Measurements from ENCODE around the gene CXCR5.

Gene CXCR5

GRCh38 chr11:118899706-118900360, 16.1 kb downstream of the CXCR5 start:
- no peak for DNase-seq

GRCh38 chr11:118900535-118901384, 17.1 kb downstream of the CXCR5 start:
- DNase-seq, result no peak

- no peak for DNase-seq
Observed at GRCh38 chr11:118901494-118902335, 18.0 kb downstream of the CXCR5 start.

DNA sequence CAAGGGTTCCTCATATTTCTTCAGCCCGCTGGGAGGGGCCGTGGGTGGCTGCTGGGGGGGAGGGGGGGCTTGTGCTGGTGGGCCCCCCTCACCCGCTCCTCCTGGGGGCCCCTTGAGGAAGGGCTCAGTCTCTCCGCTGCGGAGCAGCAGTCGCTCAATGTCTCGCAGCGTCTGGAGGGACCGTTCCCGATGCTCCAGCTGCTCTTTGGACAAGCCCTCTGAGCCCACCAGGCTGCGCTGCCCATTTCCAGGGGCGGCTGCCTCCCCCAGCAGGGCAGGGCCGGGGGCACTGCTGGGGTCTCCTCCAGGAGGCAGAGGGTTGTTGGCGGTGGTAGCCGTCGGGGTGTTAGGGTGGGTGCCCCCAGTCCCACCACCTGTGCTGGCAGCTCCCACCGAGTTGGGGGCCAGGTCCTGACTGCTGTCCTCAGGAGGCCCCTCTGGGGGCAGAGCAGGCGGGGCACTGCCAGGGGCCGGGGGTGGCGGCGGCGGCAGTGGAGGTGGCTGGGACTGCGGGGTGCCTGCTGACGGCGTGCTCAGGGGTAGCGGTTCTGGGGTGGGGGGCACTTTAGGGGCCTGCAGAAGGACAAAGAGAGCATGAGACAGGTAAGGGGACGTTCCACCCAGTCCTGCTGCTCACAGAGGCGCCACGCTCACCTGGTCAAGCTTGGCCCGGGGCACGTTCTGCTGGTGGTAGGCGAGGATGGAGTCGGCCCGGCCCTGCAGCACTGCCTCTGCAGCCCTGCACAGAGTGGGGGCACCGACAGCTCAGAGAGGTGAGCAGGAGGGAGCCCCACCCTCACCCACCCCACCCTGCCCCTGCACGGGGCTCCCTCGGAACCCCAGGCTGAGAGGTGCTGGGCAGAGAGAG, 18.9 kb downstream of the CXCR5 start:
- DNase-seq, result no peak

- DNase-seq, result no peak
Observed at GRCh38 chr11:118903204-118904015, 19.7 kb downstream of the CXCR5 start.

- DNase-seq, result peak; percentile 90
Observed at GRCh38 chr11:118907051-118908042, 23.7 kb downstream of the CXCR5 start.

- DNase-seq, result no peak
Observed at GRCh38 chr11:118908264-118908663, 24.6 kb downstream of the CXCR5 start.

GRCh38 chr11:118908901-118909618, 25.4 kb downstream of the CXCR5 start:
- DNase-seq, result peak; percentile 62

- DNase-seq, result no peak
Observed at GRCh38 chr11:118909619-118910308, 26.1 kb downstream of the CXCR5 start.

- peak; percentile 71 for DNase-seq
Observed at GRCh38 chr11:118910309-118911112, 26.8 kb downstream of the CXCR5 start.

DNA sequence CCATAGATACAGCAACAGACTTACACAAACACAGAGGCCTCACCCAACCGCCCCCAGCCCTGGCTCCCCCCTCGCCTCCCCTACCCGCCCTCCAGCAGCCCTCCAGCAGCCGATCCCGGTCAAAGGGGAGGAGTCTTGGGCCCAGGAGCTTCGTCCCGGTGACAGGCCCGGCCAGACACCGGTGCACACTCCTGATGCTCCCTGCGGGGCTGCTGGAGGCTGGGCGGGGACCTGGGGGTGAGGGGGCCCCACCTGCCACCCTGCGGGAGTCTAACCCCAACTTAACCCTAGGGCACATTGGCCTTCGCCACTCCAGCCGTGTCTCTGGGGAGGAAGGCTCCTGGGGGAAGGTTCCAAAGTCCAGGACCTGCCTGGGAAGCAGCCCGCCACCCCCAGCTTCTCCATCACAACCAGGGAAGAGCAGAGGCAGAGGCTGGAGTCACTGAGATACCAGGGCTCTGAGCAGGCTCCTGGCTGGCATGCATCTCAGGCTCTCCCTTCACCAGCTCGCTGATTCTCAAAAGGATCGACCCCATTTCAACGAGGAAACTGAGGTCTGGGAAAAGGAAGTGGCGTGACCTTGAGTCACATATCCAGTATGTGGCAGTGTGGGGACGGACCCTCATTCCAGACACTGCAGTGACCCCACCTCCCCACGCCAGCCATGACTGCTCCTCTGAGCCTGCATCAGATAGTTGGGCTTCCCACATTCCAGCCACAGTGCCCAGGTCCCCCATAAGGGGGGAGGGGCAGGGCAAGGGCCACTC, 27.6 kb downstream of the CXCR5 start:
- DNase-seq, result no peak

DNA sequence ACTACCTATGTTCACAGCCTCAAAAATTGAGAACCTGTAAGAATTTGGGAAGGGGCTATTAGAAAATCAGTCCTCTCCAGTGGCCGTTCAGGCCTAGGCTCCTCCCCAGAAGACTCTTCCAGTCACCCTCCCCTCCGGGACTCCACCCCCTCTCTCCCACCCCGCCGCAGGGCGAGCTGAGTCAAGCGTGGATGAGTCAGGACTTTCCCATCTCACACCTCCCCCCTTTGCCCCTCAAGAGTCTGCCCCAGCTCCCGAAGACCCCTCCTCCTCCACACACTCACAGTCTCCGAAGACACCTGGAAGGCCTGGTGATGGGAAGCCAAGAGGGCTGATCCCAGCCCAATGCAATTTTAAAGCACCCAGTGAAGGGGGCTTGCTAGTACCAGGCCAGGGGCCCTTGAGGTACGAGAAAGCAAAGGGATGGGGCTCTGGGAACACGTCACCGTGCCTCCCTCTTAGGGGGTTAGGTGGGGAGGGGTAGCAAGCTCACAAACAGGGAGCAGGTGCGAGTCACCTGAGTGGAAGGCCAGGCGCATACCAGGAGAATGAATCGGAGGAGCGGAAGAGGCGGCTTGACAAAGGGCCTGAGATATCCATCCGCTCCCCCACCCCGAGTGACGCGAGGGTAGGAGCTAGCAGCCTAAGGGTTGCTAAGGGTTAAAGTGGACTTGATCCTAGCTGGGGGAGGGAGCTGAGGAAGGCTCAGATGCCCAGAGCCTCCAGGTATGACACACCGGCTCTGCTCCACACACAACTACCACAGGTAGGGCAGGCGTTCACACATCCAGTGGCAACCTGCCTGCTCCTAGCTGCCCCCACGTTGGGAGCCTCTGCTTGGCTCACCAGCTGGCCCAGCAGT, 28.4 kb downstream of the CXCR5 start:
- DNase-seq, result no peak

- DNase-seq, result no peak
Observed at GRCh38 chr11:118912742-118913410, 29.2 kb downstream of the CXCR5 start.

DNA sequence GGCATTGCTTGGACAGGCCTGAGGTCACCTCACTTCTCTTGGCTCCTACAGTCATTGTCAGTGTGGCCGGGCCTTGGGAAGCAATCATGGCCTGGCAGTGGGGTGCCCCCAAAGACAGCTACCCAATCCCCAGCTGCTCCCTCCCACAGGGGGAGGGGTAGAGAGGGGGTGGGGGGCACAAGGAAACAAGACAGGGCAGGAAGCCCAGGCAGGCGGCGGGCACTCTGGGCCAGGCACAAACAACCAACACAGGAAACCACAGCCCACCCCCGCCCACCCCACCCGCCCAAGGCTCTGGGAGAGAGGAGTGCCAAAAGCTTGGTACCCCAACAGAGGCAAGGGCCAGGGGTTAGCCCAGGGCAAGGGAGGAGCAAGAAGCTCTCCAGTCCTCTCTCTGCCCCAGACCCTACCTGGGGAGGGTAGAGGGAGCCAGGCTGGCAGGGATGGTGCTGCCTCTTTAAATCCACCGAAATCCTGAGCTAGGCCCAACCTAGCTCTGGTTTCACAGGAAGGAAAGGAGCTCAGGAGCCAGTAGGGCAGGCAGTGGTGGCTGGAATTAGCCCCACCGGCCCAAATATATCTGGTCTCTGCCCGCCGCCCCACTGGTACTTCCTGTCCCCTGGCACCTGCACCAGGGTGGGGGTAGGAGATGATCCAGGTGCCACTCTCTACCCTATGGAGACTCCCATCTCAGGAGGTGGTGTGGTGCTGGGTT, 29.9 kb downstream of the CXCR5 start:
- DNase-seq, result peak; percentile 66
